ENCODE data around the gene WNT5A. TPM values are rescaled to one million over a fixed set of nuclear protein-coding genes. Genes with fewer than 3 reads are reported as not detected.

WNT5A gene
- total and polyA plus RNA-seq, 2 of the 4 experiments (the other 2 are of a cell fraction), result 224 to 231 TPM

- ATAC-seq (ENCODE audit: low read depth) (no peak; the same call in 1 of the 2 replicates), DNase-seq (peak; percentile 92)
- Histone ChIP-seq H4K5ac (ENCODE audit: low read depth, low read length) (0 out of 2 replicates have a peak overlapping the region, but pooled peaks have one; percentile 8), H2BK120ac (ENCODE audit: low read depth, low read length) (peak overlapping the region; percentile 87), H3K4me2 (ENCODE audit: low read depth, low read length) (peak overlapping the region; percentile 7; the same call in 1 of the 2 replicates), H3K79me1 (ENCODE audit: low read depth in 1 of 2, low read length in 2 of 2) (peaks cover 0 to 22% of the 10 kb centered on the region in 2 experiments; a peak in 1 of 4 replicates), H2AK5ac (ENCODE audit: low read depth, low read length) (peak overlapping the region; percentile 86; the same call in 1 of the 2 replicates), H3K27ac (ENCODE audit: insufficient read depth, low read length) (peak overlapping the region; percentile 38; the same call in 1 of the 2 replicates), H3K36me3 (ENCODE audit: control insufficient read depth, insufficient read depth, low read length) (no peaks in the 10 kb centered on the region), H3K4ac (ENCODE audit: low read depth, low read length) (peak overlapping the region; percentile 87), H3K23ac (ENCODE audit: low read depth, low read length) (peak overlapping the region; percentile 40), H2BK20ac (ENCODE audit: low read depth, low read length) (peak overlapping the region; percentile 88), H3K14ac (replicated peaks; ENCODE audit: low read depth, low read length) (peak overlapping the region; percentile 84; the same call in 1 of the 2 replicates), H4K8ac (ENCODE audit: low read depth in 2 of 2, low read length in 2 of 2) (peak overlapping the region in 1 of 2 experiments; percentile 34; a peak in 2 of 4 replicates), H3K4me3 (ENCODE audit: insufficient read depth, low read depth, low read length) (no peak overlapping the region), H3K18ac (ENCODE audit: low read depth, low read length) (peak overlapping the region; percentile 24; the same call in 1 of the 2 replicates), H3K4me1 (ENCODE audit: control insufficient read depth, insufficient read depth, low read length) (peaks cover 18% of the 10 kb centered on the region), H2BK5ac (ENCODE audit: low read depth, low read length, poor library complexity, severe bottlenecking) (peak overlapping the region; percentile 32), H4K91ac (ENCODE audit: insufficient read depth, low read depth, low read length) (0 out of 2 replicates have a peak overlapping the region, but pooled peaks have one; percentile 29), H2AK9ac (replicated peaks; ENCODE audit: low read depth, low read length, poor library complexity) (peak overlapping the region; percentile 91), H3K56ac (ENCODE audit: extremely low read depth, insufficient read depth, low read length) (peak overlapping the region; percentile 9; the same call in 1 of the 2 replicates), H3K27me3 (ENCODE audit: control insufficient read depth, insufficient read depth, low read length) (no peaks in the 10 kb centered on the region), H2AFZ (replicated peaks; ENCODE audit: low read length, poor library complexity) (peak overlapping the region; percentile 44), H3K9ac (ENCODE audit: low read depth, low read length) (no peak overlapping the region), H4K20me1 (ENCODE audit: insufficient read depth, low read length) (no peaks in the 10 kb centered on the region), H3K9me3 (ENCODE audit: control insufficient read depth, insufficient read depth, low read length) (no peaks in the 10 kb centered on the region), H2BK15ac (ENCODE audit: low read depth, low read length) (peak overlapping the region; percentile 95; the same call in 2 of the 3 replicates), H3K9me1 (ENCODE audit: insufficient read depth, low read length) (peaks cover 18% of the 10 kb centered on the region)
- WGBS, 2 experiments (ENCODE audit: extremely low coverage in 2 of 2, insufficient read length in 1 of 2), result 15% methylated on average over 2 of the region's 7 CpGs; no CpG with 5 or more reads in 1 of the 2 experiments
- in situ Hi-C loops (cut with MboI; ENCODE audit: low sequenced_read_pairs) (no loop called here), dilution Hi-C loops (cut with HindIII; ENCODE audit: low sequenced_read_pairs, unreplicated experiment) (no loop called here), intact Hi-C loops (cut with micrococcal nuclease) (loop anchor here (5.0 kb wide), 1 partner anchor 66 kb away; no protein-coding TSS in a partner anchor)
- CTCF ChIA-PET, result no interaction called here
- POLR2A ChIA-PET (ENCODE audit: unreplicated experiment), result no interaction called here
- no TSS peak for BruUV-seq (replicated peaks)
- TF ChIP-seq MAFK (IDR thresholded peaks at IDR 0.05; ENCODE audit: low read depth, low read length), result no peak
- no peak for TF ChIP-seq RAD21 (IDR thresholded peaks at IDR 0.05; ENCODE audit: low read length)
- TF ChIP-seq FOS (IDR thresholded peaks at IDR 0.05; ENCODE audit: low read depth, low read length), result 0 out of 2 replicates have a peak, but pooled peaks have one; percentile 12
- TF ChIP-seq, protein P1, sequence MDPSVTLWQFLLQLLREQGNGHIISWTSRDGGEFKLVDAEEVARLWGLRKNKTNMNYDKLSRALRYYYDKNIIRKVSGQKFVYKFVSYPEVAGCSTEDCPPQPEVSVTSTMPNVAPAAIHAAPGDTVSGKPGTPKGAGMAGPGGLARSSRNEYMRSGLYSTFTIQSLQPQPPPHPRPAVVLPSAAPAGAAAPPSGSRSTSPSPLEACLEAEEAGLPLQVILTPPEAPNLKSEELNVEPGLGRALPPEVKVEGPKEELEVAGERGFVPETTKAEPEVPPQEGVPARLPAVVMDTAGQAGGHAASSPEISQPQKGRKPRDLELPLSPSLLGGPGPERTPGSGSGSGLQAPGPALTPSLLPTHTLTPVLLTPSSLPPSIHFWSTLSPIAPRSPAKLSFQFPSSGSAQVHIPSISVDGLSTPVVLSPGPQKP (IDR thresholded peaks at IDR 0.05; ENCODE audit: borderline replicate concordance, low read depth, low read length), result no peak
- no peak for TF ChIP-seq POLR2A (IDR thresholded peaks at IDR 0.05; ENCODE audit: low read depth, low read length)
- no peak for TF ChIP-seq SMC3 (IDR thresholded peaks at IDR 0.05; ENCODE audit: low read depth, low read length)
- TF ChIP-seq MAZ (IDR thresholded peaks at IDR 0.05; ENCODE audit: borderline replicate concordance, low read depth, low read length), result no peak
- no peak for TF ChIP-seq BHLHE40 (IDR thresholded peaks at IDR 0.05; ENCODE audit: low read depth, low read length)
- peak; percentile 49 for TF ChIP-seq CEBPB (IDR thresholded peaks at IDR 0.05; ENCODE audit: low read depth, low read length)
- TF ChIP-seq, protein P2, sequence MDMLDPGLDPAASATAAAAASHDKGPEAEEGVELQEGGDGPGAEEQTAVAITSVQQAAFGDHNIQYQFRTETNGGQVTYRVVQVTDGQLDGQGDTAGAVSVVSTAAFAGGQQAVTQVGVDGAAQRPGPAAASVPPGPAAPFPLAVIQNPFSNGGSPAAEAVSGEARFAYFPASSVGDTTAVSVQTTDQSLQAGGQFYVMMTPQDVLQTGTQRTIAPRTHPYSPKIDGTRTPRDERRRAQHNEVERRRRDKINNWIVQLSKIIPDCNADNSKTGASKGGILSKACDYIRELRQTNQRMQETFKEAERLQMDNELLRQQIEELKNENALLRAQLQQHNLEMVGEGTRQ (IDR thresholded peaks at IDR 0.05; ENCODE audit: low read depth, low read length), result no peak
These were observed 4.2 kb upstream of the WNT5A start for GRCh38 chr3:55491296-55491816.

Measured in IMR-90 (cell line).